ENCODE data around the gene CTAGE4.
"Not testable (repeated sequence)": the region's sequence is repeated elsewhere in the genome, so short reads cannot be mapped to it uniquely, and the experiment has no call there.

CTAGE4 gene

GRCh38 chr7:144183166-144183565 is at the start of gene CTAGE4:
TSS of gene CTAGE4 (plus strand) at chr7:144183466. CDS start at chr7:144183504, 38 bp downstream.
- DNase-seq, result not testable (repeated sequence)

DNA sequence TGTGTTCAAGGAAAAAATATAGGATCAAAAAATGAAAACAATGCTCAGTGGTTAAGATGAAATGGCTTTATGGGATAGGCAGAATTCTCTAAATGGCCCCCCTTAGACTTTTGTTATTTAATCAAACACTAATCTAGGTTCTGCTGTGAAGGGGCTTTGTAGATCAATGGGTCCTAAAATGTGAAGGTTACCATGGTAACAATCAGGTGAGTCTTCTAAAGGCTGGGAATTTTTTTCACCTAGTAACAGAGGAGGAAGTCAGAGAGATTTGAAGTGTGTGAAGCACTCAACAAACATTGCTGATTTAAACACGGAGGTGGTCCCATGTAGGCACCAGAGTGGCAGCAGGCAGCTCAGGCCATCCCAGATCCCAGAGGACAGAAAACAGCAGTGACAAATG is 49.1 kb upstream of the CTAGE4 start:
- DNase-seq, result no peak

DNA sequence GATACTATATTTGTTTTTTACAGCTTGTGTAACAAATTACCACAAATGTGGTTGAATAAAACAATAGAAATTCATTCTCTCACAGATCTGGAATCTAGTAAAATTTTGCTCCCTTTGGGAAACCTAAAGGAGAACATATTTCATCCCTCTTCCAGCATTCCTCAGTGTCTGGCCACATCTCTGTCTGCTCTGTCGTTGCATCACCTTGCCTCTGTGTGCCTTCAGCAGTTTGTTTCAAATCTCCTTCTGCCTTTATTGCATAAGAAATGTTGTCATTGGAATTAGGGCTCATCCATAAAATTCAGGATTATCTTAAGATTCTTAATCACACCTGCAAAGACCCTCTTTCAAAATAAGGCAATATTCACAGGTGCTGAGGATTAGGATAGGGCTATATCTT is 45.8 kb upstream of the CTAGE4 start:
- no peak for DNase-seq

DNA sequence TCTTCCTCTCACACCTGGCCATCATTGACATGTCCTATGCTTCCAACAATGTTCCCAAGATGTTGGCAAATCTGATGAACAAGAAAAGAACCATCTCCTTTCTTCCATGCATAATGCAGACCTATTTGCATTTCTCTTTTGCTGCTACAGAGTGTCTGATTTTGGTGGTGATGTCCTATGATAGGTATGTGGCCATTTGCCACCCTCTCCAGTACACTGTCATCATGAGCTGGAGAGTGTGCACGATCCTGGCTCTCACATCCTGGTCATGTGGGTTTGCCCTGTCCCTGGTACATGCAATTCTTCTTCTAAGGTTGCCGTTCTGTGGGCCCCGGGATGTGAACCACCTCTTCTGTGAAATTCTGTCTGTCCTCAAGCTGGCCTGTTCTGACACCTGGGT is 41.1 kb upstream of the CTAGE4 start:
- DNase-seq, result no peak

DNA sequence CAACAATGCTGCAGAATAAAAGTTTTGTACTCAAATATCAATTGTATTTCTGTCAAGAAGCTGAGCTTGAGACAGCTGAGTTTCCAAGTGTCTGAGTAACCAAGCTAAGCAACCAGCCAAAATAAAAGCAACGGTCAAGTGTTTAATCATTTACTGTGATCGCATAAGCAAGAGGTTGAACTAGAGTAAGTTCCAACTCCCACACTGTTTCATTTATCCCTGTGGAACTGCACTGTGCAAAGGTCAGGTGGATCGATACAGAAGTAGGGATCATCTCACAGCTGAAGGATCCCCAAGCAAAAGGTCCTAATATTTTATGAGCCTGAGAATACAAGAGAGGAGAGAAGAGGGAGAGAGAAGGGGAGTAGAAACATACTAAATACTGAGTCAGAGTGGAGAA is 38.8 kb upstream of the CTAGE4 start:
- no peak for DNase-seq

DNA sequence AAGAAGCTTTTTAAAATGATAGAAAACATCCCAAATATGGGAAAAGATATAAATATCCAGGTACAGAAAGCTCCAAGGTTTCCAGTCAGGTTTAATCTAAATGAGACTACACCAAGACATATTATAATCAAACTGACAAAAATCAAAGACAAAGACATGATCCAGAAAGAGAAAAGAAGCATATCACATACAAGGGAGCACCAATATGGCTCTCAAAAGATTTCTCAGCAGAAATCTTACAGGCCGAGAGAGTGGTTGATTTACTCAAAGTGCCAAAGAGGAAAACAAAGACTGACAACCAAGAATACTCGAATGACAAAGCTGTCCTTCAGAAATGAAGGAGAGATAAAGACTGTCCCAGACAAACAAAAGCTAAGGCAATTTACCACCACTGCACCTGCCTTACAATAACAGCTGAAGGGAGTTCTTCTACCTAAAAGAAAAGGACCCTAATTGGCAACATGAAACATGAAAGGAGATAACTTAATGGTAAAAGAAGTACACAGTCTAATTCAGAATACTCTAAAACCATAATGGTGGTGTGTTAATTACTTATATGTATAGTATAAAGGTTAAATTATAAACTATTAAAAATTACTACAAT is 34.9 kb upstream of the CTAGE4 start:
- no peak for DNase-seq

- DNase-seq, result no peak
Measured at GRCh38 chr7:144158861-144159260, 24.4 kb upstream of the CTAGE4 start.

GRCh38 chr7:144164784-144165183 is 18.5 kb upstream of the CTAGE4 start:
- no peak for DNase-seq

GRCh38 chr7:144171594-144172350 is 11.5 kb upstream of the CTAGE4 start:
- not testable (repeated sequence) for DNase-seq

DNA sequence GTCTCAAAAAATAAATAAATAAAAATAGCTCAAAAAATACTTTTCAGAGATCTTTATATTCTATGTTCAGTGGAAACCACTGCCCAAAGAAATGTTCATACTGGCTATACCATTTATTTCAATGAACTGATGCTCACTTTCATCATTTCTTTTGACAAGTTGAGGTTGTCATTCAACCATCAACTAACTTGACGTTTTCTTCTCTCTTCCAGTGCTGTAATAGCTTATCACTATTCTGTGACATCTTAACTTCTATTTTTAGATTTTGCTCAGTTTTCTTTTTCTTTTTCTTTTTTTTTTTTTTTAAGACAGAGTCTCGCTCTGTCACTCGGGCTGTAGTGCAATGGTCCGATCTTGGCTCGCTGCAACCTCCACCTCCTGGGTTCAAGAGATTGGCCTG is 8.7 kb upstream of the CTAGE4 start:
- DNase-seq, result no peak

DNA sequence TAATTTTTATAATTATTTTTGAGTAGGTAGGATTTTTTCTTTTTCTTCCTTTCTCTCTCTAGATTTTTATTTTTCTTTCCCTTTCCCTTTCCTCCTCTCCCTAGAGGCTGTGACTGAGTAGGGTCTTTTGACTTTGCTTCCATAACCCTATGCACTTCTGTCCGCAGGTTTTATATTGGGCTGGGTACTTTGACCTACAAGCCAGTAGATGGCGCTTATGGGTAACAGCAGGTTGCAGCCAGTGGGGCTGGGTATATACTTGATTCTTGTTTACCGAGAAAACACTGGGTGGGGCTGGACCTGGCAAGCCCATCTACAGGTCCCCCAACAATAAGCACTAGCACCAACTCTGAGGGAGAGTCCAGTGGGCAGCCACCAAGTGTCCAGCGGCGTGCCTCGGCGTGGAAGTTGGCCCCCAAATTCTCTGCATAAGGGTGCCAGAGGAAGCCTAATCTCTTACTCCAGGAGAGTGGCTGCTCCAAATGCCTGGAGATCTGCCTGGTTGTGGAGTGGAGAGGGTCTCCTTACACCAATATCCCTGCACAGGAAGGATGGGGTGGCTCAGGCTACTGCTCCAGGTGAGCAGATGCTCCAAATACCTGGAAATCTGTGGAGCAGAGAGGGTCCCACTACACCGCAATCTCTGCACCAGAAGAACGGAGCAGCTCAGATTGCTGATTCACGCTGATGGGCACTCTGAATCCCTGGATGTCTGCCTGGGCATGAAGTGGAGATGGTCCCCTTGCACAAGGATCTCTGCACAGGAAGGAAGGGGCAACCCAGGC is 4.7 kb upstream of the CTAGE4 start:
- DNase-seq, result not testable (repeated sequence)

DNA sequence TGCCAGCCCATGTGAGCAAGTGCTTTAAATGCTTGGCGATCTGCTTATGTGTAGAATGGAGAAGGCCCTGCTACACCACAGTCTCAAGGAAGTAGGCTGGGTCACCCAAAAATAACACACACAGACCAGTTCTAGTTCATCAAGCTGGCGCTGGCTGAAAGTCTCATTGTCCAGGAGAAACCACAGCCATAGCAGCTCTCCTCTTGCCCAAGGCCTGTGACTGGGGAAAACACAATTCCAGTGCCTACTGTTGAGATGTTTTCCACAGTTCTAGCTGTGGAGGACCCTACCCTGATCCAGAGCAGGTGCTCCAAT is 4.1 kb upstream of the CTAGE4 start:
- not testable (repeated sequence) for DNase-seq

- DNase-seq, result not testable (repeated sequence)
Measured at GRCh38 chr7:144187848-144188247, 4.6 kb downstream of the CTAGE4 start.

DNA sequence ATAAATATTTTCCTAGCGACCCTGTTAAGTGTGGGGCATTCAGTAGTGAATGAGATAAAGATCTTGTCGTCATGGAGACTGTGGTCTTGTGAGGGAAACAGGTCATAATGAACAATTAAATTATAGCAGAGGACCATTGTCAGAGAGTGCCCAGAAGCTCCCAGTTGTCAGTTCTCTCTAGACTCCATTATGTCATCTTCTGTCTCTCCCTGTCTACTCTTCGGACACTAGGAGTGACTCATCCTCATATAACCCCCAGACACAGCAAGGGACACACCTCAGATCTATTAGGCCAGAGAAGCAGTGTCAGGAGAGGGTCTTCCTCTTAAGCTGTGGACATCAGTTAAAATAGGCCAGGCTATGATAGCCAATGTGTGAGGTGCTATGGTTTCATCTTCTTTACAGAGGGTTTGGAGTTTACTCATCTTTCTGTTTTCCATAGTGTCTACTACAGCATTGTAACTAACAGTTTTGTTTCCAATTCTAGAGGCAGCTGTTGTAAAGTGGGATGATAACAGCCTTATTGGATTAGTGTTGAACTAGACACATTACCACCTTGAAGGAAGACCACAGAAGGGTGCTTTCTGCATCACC is 5.4 kb downstream of the CTAGE4 start:
- DNase-seq, result not testable (repeated sequence)

- not testable (repeated sequence) for DNase-seq
Measured at GRCh38 chr7:144193782-144194181, 10.5 kb downstream of the CTAGE4 start.

GRCh38 chr7:144194453-144194852 is 11.2 kb downstream of the CTAGE4 start:
- not testable (repeated sequence) for DNase-seq

- not testable (repeated sequence) for DNase-seq
Measured at GRCh38 chr7:144195212-144195872, 12.1 kb downstream of the CTAGE4 start, which contains the start of gene ARHGEF35. TSS of gene ARHGEF35 (minus strand) at chr7:144195833. CDS start at chr7:144188383, 7,450 bp downstream.

GRCh38 chr7:144198934-144199333 is 15.7 kb downstream of the CTAGE4 start:
- not testable (repeated sequence) for DNase-seq

- DNase-seq, result not testable (repeated sequence)
Measured at GRCh38 chr7:144201978-144202377, 18.7 kb downstream of the CTAGE4 start.

DNA sequence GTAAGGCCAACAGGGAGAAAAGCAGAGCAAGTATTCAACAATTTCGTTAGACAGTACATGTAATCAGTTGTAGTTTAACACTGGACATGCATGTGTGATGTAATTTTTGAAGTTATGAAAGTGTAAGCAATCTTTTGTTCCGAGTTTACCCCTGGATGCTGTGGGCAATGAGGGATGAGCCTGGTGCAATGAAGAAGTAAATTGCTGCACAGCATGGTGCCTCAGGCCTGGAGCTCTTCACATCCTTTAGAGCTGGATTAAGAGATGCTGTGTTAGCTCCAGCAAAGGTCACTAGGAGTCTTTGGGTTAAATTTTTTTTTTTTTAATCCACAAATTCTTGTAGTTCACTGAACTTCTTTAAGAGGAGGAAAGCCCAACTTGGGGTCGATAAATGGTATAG is 19.8 kb downstream of the CTAGE4 start:
- DNase-seq, result not testable (repeated sequence)

GRCh38 chr7:144205306-144205705 is 22.0 kb downstream of the CTAGE4 start:
- not testable (repeated sequence) for DNase-seq

DNA sequence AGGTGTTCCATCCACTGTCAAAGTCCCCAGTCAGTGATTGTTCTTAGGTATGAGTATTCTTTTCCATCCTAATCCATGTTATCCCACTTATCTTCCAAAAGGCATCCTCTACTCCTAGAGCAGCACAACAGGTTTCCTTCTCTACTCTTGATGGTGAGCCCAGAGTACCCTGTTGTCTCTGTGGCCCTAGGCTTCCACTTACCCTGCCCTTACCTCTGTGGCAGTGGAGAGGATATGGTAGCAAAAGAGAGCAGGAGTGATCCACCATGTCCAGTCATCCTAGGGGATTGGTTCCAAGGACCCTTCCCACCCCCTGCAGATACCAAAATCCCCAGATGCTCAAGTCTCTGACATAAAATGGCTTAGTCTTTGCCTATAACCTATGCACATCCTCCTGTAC is 33.9 kb downstream of the CTAGE4 start:
- not testable (repeated sequence) for DNase-seq

DNA sequence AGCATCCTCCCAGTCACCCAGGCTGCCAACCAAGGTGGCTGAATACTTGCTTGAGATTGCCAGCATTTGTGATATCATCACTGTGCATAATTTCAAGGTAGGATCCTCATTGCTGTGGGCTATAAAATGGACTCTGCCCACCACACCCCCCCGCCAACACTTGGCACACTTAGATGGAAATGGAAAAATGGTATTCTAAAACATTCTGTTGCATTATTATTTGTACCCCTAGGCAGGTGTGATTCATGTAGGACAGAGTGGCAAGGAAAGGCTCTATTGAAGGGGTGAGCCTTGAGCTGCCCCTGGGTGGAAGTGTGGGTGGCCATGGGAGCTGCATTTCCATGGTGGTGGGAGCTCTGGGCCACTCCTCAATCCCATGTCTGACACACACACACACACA is 35.3 kb downstream of the CTAGE4 start:
- not testable (repeated sequence) for DNase-seq
